GM23248 (cell line): ENCODE data around the gene NOS2. TPM values are rescaled to one million over a fixed set of nuclear protein-coding genes. Genes with fewer than 3 reads are reported as not detected.

Source experiments
- DNase-seq: peaks from one replicate; pipeline ENCODE4 v3.0.0-alpha.2; 2015
- H2AFZ ChIP-seq: fragments of 200-600 bp; sonication (generic); 2 replicates; pipeline ENCODE4 v1.6.1; 2016; ENCODE audit warnings: antibody characterized with exemption
- H3F3A ChIP-seq: fragments of 200-600 bp; sonication (generic); 2 replicates; pipeline ENCODE4 v1.6.1; 2016; ENCODE audit warnings: mild to moderate bottlenecking, antibody characterized with exemption, mixed run types; ENCODE audit not compliant: insufficient read depth
- H3K27ac ChIP-seq: fragments of 200-600 bp; sonication (generic); 2 replicates; pipeline ENCODE4 v1.5.1; 2016; ENCODE audit warnings: mild to moderate bottlenecking
- H3K27me3 ChIP-seq: fragments of 200-600 bp; sonication (generic); replicated peaks from 2 replicates; pipeline ENCODE4 v1.6.1; 2016; ENCODE audit warnings: mild to moderate bottlenecking; ENCODE audit not compliant: insufficient read depth
- H3K36me3 ChIP-seq: fragments of 200-600 bp; sonication (generic); 2 replicates; pipeline ENCODE4 v1.6.1; 2016; ENCODE audit warnings: low read depth, mild to moderate bottlenecking
- H3K4me1 ChIP-seq: fragments of 200-600 bp; sonication (generic); 2 replicates; pipeline ENCODE4 v1.6.1; 2016; ENCODE audit warnings: mild to moderate bottlenecking; ENCODE audit not compliant: insufficient read depth
- H3K4me2 ChIP-seq: fragments of 200-600 bp; sonication (generic); one replicate; pipeline ENCODE4 v1.6.1; 2016; ENCODE audit warnings: mild to moderate bottlenecking; ENCODE audit not compliant: unreplicated experiment
- H3K4me3 ChIP-seq: fragments of 200-600 bp; sonication (generic); 2 replicates; pipeline ENCODE4 v1.5.1; 2016; ENCODE audit warnings: mild to moderate bottlenecking
- H3K79me2 ChIP-seq: fragments of 200-600 bp; sonication (generic); 2 replicates; pipeline ENCODE4 v1.6.1; 2016; ENCODE audit warnings: mild to moderate bottlenecking; ENCODE audit not compliant: insufficient read depth
- H3K9ac ChIP-seq: fragments of 200-600 bp; sonication (generic); 2 replicates; pipeline ENCODE4 v1.6.1; 2016; ENCODE audit warnings: mild to moderate bottlenecking
- H3K9me2 ChIP-seq: fragments of 200-600 bp; sonication (generic); 2 replicates; pipeline ENCODE4 v1.6.1; 2016; ENCODE audit warnings: mixed run types, mild to moderate bottlenecking, moderate library complexity; ENCODE audit not compliant: insufficient read depth
- H3K9me3 ChIP-seq: fragments of 200-600 bp; sonication (generic); one replicate; pipeline ENCODE4 v1.6.1; 2017; ENCODE audit warnings: low read depth
- H4K20me1 ChIP-seq: fragments of 200-600 bp; sonication (generic); 2 replicates; pipeline ENCODE4 v1.6.0; 2016; ENCODE audit not compliant: insufficient read depth
- EZH2 ChIP-seq: fragments of 200-600 bp; sonication (generic); IDR thresholded peaks from 2 replicates; pipeline ENCODE4 v1.6.1; 2018; ENCODE audit warnings: antibody characterized with exemption, mild to moderate bottlenecking; ENCODE audit not compliant: insufficient read depth, poor library complexity, severe bottlenecking
- EZH2phosphoT487 ChIP-seq: fragments of 200-600 bp; sonication (generic); IDR thresholded peaks from 2 replicates; pipeline ENCODE4 v1.6.1; 2018; ENCODE audit warnings: antibody characterized with exemption, moderate library complexity, mild to moderate bottlenecking, low read depth; ENCODE audit not compliant: insufficient read depth
- WGBS, 2 experiments: methylation state at CpG; one replicate each; pipeline ENCODE4 v1.1.6; 2015 to 2017; ENCODE audit warnings: low lambda C conversion rate in 2 of 2, low coverage in 1 of 2; ENCODE audit errors: missing lambda C conversion rate in 2 of 2; 5-methylcytosine and 5-hydroxymethylcytosine counted together
- in situ Hi-C: fragments of 300-500 bp; cut with MboI; formaldehyde crosslinking; loops from 2 replicates; pipeline ENCODE4 v1.15.0; 2020
- polyA plus RNA-seq: library from polyadenylated mRNA; unstranded; fragments of >200 nt; fragmentation: Nextera tagmentation; extraction: Ambion mirVana; gene quantifications from 2 replicates; pipeline ENCODE4 v1.2.1, GENCODE V29; 2016
- total RNA-seq: library from RNA; depleted of rRNA; stranded (reverse); fragments of >200 nt; shearing (Covaris generic); gene quantifications from 2 replicates; pipeline ENCODE4 v1.2.3, GENCODE V29; 2014

NOS2 gene
- total and polyA plus RNA-seq, 2 experiments from 2014 or later, result not detected

- Histone ChIP-seq H3K27ac (no peak overlapping the region), H3F3A (no peaks in the 10 kb centered on the region), H3K4me3 (no peak overlapping the region), H3K36me3 (no peaks in the 10 kb centered on the region), H4K20me1 (no peaks in the 10 kb centered on the region), H3K79me2 (no peaks in the 10 kb centered on the region), H3K4me1 (no peaks in the 10 kb centered on the region), H2AFZ (no peak overlapping the region), H3K27me3 (no peaks in the 10 kb centered on the region), H3K9me3 (no peaks in the 10 kb centered on the region), H3K9me2 (no peaks in the 10 kb centered on the region), H3K9ac (no peak overlapping the region), H3K4me2 (no peak overlapping the region)
- DNase-seq, result peak; percentile 56
- 27 to 32% methylated on average over 24 to 28 of the region's 28 CpGs for WGBS, 2 experiments
- in situ Hi-C loops, result no loop called here
- TF ChIP-seq EZH2phosphoT487 (no peak), EZH2 (no peak)
Measured at GRCh38 chr17:27760069-27760885, 40.1 kb downstream of the NOS2 start.

DNA sequence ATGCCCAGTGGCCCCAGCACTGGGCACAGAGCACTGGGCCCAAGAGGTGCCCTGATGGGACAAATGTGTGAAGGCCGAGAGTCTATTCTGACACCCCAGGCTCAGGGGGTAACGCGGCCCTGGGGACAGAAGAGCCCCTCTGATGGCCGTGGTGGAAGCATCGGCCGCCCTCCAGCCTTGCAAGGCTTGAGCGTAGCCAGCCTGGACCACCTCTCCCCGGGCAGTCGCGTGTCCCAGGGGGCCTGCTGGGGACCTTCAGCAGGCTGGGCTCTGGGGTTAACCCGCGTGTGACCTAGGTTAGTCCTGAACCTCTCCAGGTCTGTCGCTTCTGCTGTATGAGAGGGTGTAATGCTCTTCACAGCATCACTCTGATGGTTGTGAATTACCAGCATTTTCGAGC, 40.8 kb downstream of the NOS2 start:
- no peak overlapping the region for H2AFZ ChIP-seq
- no peak overlapping the region for H3K27ac ChIP-seq
- no peaks in the 10 kb centered on the region for H3K4me1 ChIP-seq
- WGBS, 2 experiments, result 51 to 55% methylated on average over 14 of the region's 14 CpGs
- H3K79me2 ChIP-seq, result no peaks in the 10 kb centered on the region
- H3K4me3 ChIP-seq, result no peak overlapping the region
- H4K20me1 ChIP-seq, result no peaks in the 10 kb centered on the region
- no peaks in the 10 kb centered on the region for H3K9me3 ChIP-seq
- H3F3A ChIP-seq, result no peaks in the 10 kb centered on the region
- H3K36me3 ChIP-seq, result no peaks in the 10 kb centered on the region
- TF ChIP-seq EZH2phosphoT487, result no peak
- TF ChIP-seq EZH2, result no peak
- in situ Hi-C loops, result no loop called here
- no peaks in the 10 kb centered on the region for H3K27me3 ChIP-seq
- H3K4me2 ChIP-seq, result no peak overlapping the region
- H3K9me2 ChIP-seq, result no peaks in the 10 kb centered on the region
- H3K9ac ChIP-seq, result no peak overlapping the region
- no peak for DNase-seq

- 54 to 60% methylated on average over 17 of the region's 17 CpGs for WGBS, 2 experiments
- no peaks in the 10 kb centered on the region for H3K9me2 ChIP-seq
- no peak overlapping the region for H3K4me3 ChIP-seq
- in situ Hi-C loops, result no loop called here
- no peak overlapping the region for H3K9ac ChIP-seq
- no peaks in the 10 kb centered on the region for H3K27me3 ChIP-seq
- no peaks in the 10 kb centered on the region for H3K4me1 ChIP-seq
- DNase-seq, result peak; percentile 42
- no peaks in the 10 kb centered on the region for H3K9me3 ChIP-seq
- no peaks in the 10 kb centered on the region for H4K20me1 ChIP-seq
- H2AFZ ChIP-seq, result no peak overlapping the region
- no peak for TF ChIP-seq EZH2phosphoT487
- no peak for TF ChIP-seq EZH2
- H3K27ac ChIP-seq, result no peak overlapping the region
- no peaks in the 10 kb centered on the region for H3K79me2 ChIP-seq
- no peaks in the 10 kb centered on the region for H3K36me3 ChIP-seq
- H3K4me2 ChIP-seq, result no peak overlapping the region
- no peaks in the 10 kb centered on the region for H3F3A ChIP-seq
Measured at GRCh38 chr17:27756467-27757371, 43.6 kb downstream of the NOS2 start.

- DNase-seq, result no peak
- TF ChIP-seq EZH2phosphoT487, result no peak
- no peak for TF ChIP-seq EZH2
- Histone ChIP-seq H3K4me3 (no peak overlapping the region), H3K4me2 (no peak overlapping the region), H4K20me1 (no peaks in the 10 kb centered on the region), H3K27me3 (no peaks in the 10 kb centered on the region), H2AFZ (no peak overlapping the region), H3K9ac (no peak overlapping the region), H3K9me3 (no peaks in the 10 kb centered on the region), H3K79me2 (no peaks in the 10 kb centered on the region), H3K36me3 (no peaks in the 10 kb centered on the region), H3F3A (no peaks in the 10 kb centered on the region), H3K27ac (no peak overlapping the region), H3K4me1 (no peaks in the 10 kb centered on the region), H3K9me2 (no peaks in the 10 kb centered on the region)
- WGBS, 2 experiments, result 75% methylated on average over 24 to 28 of the region's 28 CpGs
- in situ Hi-C loops, result no loop called here
Measured at GRCh38 chr17:27755706-27756466, 44.4 kb downstream of the NOS2 start.
